HG03439 (cell line): Measurements from ENCODE around the gene HIC1.

Experiments
- ATAC-seq: cut with Tn5 transposase; IDR thresholded peaks from one replicate; pipeline ENCODE4 v1.9.1; 2021; ENCODE audit warnings: mild to moderate bottlenecking, moderate library complexity; ENCODE audit not compliant: unreplicated experiment

Gene HIC1

GRCh38 chr17:2071455-2072281, 16.8 kb downstream of the HIC1 start:
- no peak for ATAC-seq

- no peak for ATAC-seq
Measured at GRCh38 chr17:2074919-2075318, 20.0 kb downstream of the HIC1 start.

- no peak for ATAC-seq
Measured at GRCh38 chr17:2075336-2076086, 20.6 kb downstream of the HIC1 start.

- no peak for ATAC-seq
Measured at GRCh38 chr17:2076087-2076984, 21.4 kb downstream of the HIC1 start.

- ATAC-seq = no peak
Measured at GRCh38 chr17:2077040-2077439, 22.1 kb downstream of the HIC1 start.

GRCh38 chr17:2081564-2081963, 26.7 kb downstream of the HIC1 start:
- no peak for ATAC-seq

GRCh38 chr17:2082003-2082781, 27.3 kb downstream of the HIC1 start:
- ATAC-seq = no peak

GRCh38 chr17:2083613-2084035, 28.7 kb downstream of the HIC1 start:
- no peak for ATAC-seq

GRCh38 chr17:2084036-2084765, 29.3 kb downstream of the HIC1 start:
- no peak for ATAC-seq

- no peak for ATAC-seq
Measured at GRCh38 chr17:2084766-2085647, 30.1 kb downstream of the HIC1 start.

GRCh38 chr17:2085648-2085949, 30.7 kb downstream of the HIC1 start:
- ATAC-seq = no peak

GRCh38 chr17:2086306-2086705, 31.4 kb downstream of the HIC1 start:
- ATAC-seq = no peak

GRCh38 chr17:2087597-2088211, 32.8 kb downstream of the HIC1 start:
- ATAC-seq = no peak

- ATAC-seq = peak; percentile 25
Measured at GRCh38 chr17:2089021-2089422, 34.1 kb downstream of the HIC1 start.

- ATAC-seq = no peak
Measured at GRCh38 chr17:2090210-2090641, 35.3 kb downstream of the HIC1 start.

- ATAC-seq = no peak
Measured at GRCh38 chr17:2090804-2091534, 36.1 kb downstream of the HIC1 start.

- ATAC-seq = no peak
Measured at GRCh38 chr17:2092253-2092652, 37.4 kb downstream of the HIC1 start.

- ATAC-seq = no peak
Measured at GRCh38 chr17:2093349-2093748, 38.4 kb downstream of the HIC1 start.
